GM19351 (cell line): ENCODE results near the gene ZNG1F.
A peak's percentile ranks its signal among the peaks of the same experiment; 100 is the strongest.
"Not testable (repeated sequence)": the region's sequence is repeated elsewhere in the genome, so short reads cannot be mapped to it uniquely, and the experiment has no call there.

Experiments used
- ATAC-seq: cut with Tn5 transposase; IDR thresholded peaks from one replicate; pipeline ENCODE4 v1.9.1; 2021; ENCODE audit warnings: mild to moderate bottlenecking, moderate library complexity; ENCODE audit not compliant: unreplicated experiment

Gene ZNG1F

DNA sequence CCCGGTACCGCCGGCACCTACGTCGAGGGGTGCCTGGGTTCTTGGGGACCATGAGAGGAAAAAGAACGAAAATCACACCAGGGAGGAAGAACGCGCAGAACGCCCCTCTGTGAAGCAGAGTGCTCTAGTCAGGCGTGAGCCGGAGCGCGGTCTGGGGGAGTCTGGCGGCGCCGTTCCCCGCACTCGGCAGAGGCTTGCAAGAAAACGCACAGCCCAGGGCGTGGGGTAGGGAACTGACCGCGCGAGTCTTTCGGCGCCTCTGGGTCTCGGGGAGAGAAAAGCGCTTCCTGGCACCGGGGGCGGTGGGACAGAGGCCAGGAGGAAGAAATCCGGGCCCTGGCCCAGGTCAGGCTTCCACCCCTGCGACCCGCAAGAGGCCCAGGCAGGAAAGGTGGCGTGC, 65.3 kb downstream of the ZNG1F start:
- ATAC-seq: not testable (repeated sequence)

DNA sequence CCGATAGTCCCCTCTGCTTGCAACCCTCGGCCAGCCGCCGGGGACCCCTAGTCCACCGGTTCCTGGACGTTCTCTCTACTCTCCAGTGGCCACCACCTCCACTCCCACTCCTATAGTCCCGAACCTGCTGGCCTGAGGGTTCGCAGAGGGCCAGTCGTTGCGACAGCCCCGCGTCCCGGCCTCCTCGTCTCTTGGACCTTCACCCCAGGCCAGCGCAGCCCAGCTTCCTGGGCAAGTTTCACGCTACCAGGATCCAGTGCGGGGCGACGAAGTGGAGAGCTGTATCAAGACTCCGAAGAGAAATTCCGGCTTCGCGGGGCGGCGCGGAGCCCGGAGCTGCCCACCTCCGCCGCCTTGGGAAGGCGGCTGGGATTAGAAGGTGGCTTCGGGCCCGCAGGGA, 65.7 kb downstream of the ZNG1F start:
- ATAC-seq: not testable (repeated sequence)

DNA sequence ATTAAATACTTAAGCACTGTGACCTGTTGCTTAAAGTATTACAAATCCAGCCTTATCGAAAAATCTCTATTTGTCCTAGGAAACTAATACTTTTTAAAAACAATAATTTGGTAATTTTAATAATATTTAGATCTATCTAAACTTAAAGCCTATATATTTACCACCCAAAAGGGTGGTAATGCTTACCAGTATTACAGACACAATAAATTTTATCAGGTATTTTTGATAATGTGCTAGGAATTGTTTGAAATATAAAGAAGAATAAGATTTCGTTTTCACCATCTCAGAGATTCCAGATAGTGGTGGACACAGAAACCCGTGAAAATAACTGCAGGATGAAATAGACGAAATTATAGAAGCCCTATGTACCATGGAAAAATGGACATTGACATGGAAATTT, 68.4 kb downstream of the ZNG1F start:
- ATAC-seq: not testable (repeated sequence)

- ATAC-seq: not testable (repeated sequence)
Observed at GRCh38 chr9:41119719-41120118, 69.4 kb downstream of the ZNG1F start.

DNA sequence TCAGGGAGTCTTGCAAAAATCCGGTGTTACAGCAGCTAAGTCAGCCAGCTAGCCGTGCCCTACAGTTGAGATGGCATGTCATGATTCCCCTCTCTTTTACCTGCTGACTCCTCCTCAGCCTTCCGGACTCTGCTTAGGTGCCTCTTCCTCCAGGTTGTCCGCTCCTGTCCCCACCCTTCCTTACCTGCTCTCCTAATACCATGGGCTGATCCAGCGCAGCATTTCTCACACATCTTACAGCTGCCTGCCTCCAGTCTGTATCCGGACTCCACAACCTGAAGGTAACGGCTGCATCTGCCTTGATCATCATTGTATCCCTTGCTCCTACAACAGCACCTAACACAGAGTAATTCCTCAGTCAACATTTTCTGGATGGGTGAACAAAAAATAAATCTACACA, 69.8 kb downstream of the ZNG1F start:
- ATAC-seq: not testable (repeated sequence)

DNA sequence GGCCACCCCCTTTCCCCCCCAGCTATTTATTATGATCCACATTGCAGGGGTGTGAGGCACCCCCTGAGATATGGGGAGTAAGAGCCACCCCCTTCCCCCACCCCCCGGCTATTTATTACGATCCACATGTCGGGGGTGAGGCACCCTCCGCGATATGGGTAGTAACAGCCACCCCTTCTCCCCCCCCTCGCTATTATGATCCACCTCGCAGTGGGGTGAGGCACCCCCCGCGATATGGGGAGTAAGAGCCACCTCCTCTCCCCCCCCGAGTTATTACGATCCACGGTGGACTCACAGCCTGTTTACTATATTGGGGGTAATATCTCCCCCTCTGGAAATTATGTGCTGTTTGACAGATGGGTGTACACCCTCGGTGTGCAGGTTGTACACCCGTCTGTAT, 75.8 kb downstream of the ZNG1F start:
- ATAC-seq: not testable (repeated sequence)

DNA sequence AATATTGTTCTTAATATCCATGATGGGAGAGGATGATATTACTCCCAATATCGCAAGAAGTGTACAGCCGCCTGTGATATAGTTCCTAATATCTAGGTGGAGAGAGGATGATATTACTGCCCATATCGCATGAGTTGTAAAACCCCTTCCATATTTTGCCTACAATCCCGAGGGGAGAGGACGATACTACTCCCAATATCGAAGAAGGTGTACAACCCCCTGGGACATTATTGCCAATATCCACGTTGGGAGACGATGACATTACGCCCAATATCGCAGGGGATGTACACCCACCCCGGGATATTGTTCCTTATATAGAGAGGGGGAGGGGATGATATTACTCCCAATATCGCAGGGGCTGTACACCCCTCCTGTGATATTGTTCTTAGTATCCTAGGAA, 77.7 kb downstream of the ZNG1F start:
- ATAC-seq: not testable (repeated sequence)

DNA sequence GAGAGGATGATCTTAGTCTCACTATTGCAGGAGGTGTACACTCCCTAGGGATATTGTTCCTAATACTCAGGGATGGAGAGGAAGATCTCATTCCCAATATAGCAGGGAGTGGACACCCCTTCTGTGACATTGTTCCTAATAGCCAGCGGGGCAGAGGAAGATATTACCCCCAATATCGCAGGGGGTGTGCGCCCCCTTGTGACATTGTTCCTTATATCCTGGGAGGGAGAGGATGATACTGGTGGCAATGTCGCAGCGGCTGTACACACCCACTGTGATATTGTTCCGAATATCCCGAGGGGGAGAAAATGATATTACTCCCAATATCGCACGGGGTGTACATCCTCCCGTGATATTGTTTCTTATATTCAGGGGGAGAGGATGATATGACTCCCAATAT, 78.2 kb downstream of the ZNG1F start:
- ATAC-seq: not testable (repeated sequence)

GRCh38 chr9:41109253-41109652, 79.9 kb downstream of the ZNG1F start:
- not testable (repeated sequence) for ATAC-seq

GRCh38 chr9:41108816-41109215, 80.3 kb downstream of the ZNG1F start:
- not testable (repeated sequence) for ATAC-seq

DNA sequence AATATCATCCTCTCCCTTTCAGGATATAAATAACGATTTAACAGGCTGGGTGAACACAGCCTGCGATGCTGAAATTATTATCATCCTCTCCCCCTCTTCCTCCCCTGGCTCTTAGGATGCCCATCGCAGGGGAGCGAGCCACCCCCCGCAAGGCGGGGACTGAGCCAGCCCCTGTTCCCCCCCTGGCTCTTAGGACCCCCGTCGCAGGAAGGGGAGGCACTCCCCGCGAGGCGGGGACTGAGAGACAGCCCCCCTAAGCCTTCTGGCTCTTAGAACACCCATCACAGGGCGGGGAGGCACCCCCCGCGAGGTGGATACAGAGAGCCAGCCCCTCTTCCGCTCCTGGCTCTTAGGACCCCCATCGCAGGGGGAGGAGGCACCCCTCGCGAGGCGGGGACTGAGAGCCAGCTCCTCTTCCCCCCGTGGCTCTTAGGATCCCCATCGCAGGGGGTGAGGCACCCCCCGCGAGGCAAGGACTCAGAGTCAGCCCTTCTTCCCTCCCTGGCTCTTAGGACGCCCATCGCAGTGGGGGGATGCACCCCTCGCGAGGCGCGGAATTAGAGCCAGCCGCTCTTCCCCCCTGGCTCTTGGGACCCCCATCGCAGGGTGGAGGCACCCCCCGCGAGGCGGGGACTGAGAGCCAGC, 82.5 kb downstream of the ZNG1F start:
- ATAC-seq: not testable (repeated sequence)

DNA sequence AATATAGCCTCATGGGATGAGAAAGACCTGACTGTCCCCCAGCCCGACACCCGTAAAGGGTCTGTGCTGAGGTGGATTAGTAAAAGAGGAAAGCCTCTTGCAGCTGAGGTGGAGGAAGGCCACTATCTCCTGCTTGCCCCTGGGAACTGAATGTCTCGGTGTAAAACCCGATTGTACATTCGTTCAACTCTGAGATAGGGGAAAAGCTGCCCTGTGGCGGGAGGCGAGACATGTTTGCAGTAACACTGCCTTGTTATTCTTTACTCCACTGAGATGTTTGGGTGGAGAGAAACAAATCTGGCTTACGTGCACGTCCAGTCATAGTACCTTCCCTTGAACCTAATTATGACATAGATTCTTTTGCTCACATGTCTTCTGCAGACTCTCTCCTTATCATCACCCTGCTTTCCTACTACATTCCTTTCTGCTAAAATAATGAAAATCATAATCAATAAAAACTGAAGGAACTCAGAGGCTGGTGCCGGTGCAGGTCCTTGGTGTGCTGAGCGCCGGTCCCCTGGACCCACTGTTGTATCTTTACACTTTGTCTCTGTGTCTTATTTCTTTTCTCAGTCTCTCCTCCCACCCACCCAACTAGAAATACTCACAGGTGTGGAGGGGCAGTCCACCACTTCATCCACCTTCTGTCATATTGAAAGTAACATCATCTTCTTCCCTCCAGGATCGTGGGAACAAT, 83.4 kb downstream of the ZNG1F start:
- not testable (repeated sequence) for ATAC-seq

- ATAC-seq: not testable (repeated sequence)
Observed at GRCh38 chr9:41104542-41104941, 84.6 kb downstream of the ZNG1F start.

- ATAC-seq: not testable (repeated sequence)
Observed at GRCh38 chr9:41100508-41100907, 88.6 kb downstream of the ZNG1F start.

- not testable (repeated sequence) for ATAC-seq
Observed at GRCh38 chr9:41098759-41099158, 90.4 kb downstream of the ZNG1F start.

- peak; percentile 53 for ATAC-seq
Observed at GRCh38 chr9:41095060-41095459, 94.1 kb downstream of the ZNG1F start.

DNA sequence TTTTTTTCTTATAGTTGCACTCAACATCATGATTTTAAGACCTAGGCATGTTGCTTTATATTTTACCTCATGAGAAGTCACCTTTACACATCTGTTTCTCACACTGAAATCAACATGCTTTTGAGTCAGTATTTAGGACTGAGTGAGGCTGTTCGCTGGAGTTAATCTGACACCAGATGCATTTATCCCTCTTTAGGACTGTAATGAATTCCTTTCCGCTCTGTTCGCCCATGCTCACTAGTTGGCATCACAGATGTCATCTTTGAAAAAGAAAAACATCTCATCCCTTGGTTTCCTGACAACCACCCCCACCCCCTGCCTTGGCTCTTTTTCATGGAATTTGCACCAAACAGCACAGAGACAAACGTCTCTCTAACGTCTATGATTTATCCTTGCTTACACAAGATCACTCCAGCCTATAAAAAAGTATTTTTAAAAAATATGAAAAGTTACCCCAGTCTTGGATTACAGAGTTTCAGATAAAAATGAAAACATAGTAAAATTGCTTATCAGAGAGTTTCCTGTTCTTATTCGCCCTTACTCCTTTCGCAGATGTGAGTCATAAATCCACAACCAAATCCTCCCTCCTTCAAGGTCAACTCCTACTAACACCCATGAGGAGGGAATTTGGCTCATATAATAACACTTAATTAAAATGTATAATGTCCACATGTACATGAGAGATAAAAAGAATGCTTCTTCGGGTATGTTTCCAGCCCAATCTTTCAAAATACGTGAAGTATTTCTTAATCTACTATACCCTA, 94.9 kb downstream of the ZNG1F start:
- ATAC-seq: not testable (repeated sequence)

DNA sequence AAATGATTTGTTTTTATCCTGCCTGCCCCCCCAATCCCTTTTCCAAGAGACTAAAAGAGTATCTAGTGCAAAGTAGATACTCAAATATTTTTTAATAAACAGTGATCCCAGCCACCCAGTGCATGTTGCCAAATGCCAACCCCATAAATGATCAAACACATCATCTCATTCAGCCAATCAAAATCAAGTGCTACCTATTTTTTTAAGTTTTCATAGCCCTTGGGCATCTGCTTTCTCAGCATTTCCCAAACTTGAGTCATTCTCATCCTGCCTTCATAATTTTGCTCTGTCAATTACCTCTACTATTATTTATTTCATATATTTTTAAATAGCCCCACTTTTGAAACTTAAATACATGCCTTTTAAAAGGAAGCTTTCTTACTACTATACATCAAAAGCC, 98.2 kb downstream of the ZNG1F start:
- ATAC-seq: not testable (repeated sequence)

DNA sequence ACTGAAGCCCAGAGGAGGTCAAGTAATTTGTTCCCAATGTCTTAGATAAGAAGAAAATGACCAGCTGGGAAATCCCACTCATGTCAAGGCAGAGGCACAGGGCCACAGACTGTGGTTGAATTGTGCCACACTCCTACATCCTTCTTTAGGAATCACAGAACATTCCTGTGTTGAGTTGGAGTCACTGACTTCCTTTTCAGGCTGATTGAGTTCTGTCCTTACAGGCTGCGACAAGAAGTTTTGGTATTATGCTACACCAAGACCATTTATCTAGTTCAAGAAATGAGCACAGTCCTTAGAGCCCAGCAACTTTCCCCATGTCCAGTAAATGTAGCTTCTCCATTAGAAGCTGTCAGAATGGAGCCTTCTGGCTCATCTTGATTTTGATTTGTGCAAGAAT, 98.7 kb downstream of the ZNG1F start:
- not testable (repeated sequence) for ATAC-seq

- ATAC-seq: peak; percentile 82
Observed at GRCh38 chr9:41088450-41089059, 100.6 kb downstream of the ZNG1F start.

GRCh38 chr9:41087929-41088328, 101.2 kb downstream of the ZNG1F start:
- ATAC-seq: not testable (repeated sequence)
